ENCODE data around the gene FALEC.
A peak's percentile ranks its signal among the peaks of the same experiment; 100 is the strongest.

FALEC gene

DNA sequence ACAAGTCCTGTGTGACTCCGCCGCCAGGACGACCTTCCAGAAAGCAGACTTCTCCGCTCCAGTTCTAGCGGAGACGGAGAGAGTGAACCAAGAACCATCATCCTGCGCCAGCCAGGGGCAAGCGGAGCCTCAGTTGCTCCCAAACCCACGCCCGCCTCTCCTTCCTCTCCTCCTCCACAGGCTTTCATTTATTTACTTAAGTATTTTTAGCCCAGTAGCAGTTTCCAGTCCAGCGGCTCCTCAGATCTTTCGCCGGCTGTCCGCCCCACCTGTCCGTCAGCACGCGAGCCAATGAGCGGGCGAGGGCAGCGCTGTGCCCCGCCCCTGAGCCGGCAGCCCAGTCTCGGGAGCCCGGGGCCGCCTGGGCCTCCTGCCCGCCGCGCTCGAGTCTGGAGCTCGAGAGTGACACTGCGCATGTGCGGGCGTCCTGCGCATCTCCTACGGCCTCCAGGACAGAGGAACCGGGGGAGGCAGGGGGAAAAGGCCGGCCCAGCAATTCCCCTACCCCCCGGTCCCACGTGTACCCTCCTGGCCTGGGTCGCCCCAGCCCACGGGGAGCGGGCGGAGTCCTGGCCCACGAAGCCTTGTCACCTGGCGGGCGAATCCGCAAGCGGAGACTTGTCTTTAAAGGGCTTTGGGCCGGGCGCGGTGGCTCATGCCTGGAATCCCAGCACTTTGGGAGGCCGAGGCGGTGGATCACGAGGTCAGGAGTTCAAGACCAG lies at the start of gene FALEC:
Gene FALEC, plus strand, starts transcription at position 425 of the 722 bp plus-strand sequence.
- DNase-seq, result peak; percentile 93 to 95

DNA sequence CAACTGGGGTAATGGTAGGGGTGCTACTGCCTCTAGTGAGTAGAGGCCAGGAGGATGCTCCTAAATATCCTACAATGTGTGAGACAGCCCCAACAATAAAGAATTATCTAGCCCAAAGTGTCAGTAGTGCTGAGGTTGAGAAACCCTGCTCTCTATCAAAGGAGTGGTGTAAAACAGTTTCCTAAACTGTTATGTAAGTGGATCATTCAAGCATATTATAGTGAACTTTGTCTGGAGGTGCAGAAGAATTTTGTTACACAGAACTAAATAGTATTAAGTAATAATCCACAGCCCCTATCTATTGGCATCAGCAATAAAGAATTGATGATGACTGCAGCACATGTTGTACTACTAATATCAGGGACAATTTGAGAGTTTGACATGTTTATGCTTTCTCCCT lies 48.6 kb upstream of the FALEC start:
- DNase-seq, result no peak

- DNase-seq, result no peak
These were observed 46.3 kb upstream of the FALEC start for GRCh38 chr1:150469291-150469690.

DNA sequence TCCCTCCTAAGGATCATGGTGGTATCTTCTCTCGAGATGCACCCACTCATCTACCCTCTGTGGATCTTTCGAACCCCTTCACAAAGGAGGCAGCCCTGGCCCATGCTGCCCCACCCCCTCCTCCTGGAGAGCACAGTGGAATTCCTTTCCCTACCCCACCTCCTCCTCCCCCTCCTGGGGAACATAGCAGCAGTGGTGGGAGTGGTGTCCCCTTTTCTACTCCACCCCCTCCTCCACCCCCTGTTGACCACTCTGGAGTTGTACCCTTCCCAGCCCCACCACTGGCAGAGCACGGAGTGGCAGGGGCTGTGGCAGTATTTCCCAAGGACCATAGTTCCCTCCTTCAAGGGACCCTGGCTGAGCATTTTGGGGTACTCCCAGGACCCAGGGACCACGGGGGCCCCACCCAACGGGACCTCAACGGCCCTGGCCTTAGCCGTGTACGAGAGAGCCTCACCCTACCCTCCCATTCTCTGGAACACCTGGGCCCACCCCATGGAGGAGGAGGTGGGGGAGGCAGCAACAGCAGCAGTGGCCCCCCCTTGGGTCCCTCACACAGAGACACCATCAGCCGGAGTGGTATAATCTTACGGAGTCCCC lies 42.9 kb upstream of the FALEC start:
- DNase-seq, result no peak

DNA sequence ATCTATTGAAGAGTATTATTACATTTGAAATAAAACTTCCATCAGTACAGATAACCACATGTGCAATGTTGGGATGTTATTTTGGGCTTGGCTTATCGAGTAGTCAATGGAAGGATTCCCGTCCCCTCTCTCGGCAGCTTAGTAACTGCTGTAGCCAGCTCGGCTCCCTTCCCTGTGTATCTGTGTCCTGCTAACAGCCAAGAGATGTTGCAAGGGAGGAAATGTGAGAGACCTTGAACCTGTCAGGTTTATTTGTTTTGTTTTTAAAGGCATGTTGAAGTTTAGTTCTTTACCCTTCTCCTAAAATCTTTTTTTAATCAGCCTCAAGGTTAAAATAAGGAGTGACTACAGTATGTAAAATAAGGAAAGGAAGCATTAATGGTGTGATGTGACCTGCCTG lies 41.9 kb upstream of the FALEC start:
- DNase-seq, result no peak

DNA sequence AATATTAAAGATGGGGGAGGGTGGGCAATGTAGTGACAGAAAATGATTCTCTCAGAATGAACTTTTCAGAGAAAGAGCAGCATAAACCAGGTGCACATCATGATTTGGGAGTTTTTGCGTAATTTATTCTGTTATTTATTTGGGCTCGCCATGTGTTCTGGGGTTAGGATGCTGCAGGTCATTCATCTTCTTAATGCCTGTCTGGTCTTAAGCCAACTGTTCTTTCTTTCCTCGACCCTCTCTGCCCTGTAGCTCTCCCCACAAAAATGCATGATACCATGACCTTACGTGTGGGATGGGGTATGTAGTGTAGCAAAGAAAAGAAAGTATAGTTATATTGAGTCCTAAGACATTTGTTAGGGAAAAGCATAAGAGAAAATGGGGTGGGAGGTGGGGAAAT lies 40.7 kb upstream of the FALEC start:
- no peak for DNase-seq

DNA sequence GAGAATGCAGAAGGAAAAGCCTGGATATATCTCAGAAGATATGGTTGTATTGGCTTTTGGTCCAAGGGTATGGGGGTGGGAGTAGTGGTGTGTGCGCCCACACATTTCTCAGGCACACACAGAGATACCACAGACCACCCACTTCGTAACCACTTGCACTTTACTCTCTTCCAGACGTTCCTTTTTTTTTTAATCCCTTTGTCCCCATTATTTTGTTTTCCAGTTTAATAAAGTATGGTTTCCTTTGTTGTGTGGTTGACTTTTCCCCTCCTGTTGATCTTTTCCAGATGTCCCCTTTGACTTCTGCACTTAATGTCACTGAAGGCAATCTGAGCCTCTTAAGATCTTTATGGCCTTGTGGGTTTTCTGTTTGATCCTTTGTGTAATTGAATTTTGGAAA lies 38.8 kb upstream of the FALEC start:
- no peak for DNase-seq

DNA sequence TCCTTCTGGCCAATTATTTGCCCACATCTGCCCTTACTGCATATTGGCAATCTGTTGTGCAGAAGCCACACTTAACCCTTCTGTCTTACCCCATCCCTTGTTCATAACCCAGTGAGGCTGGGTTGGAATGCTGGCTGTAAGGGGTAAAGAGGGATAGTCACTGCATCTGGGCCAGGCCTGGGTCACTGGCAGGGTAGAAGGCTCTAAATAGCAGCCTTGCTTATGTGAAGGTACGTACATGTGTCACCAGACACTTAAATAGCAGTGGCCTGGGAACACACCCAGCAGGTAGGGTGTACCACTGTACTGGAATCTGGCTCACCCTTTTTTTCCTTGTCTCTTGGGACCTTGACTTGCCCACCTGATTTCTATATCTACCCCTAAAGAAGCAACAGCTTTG lies 38.2 kb upstream of the FALEC start:
- DNase-seq, result peak in 1 of 2 experiments; percentile 8

DNA sequence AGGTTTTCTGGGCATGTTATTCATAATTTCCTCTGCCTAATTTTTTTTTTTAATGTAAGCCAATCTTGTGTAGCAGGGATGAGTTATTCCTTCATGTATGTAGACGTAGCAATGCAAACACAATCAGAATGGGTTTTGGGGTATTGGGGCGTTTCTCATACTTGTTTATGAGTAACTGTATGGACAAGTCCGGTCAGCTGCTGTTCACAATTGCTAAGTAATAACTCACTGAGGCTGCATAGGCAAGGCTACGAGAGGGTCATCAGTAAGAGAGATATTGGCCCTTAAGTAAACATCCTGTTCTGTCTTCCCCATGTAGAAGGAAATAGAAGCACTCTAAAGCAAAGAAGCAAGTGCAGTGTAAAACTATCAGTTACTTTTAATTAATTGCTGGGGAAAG lies 37.8 kb upstream of the FALEC start:
- no peak for DNase-seq

- DNase-seq, result no peak
These were observed 36.2 kb upstream of the FALEC start for GRCh38 chr1:150479370-150479769.

DNA sequence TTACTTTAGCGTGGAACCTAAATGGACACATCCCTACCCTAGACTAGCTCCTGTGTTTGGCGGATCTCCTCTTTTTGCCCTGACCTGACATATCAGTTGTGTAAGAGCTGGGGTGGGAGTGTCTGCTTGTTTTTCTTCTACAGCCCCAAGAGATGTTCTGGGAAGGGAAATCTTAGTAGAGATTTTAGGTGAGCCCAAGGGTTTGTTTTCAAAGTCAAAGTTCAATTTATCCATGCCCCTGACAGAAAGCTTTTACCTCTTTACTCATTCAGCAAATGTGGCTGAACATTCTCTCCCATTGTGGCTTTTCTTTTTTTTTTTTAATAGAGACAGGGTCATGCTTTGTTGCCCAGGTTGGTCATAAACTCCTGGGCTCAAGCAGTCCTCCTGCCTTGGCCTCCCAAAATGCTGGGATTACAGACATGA lies 35.6 kb upstream of the FALEC start:
- DNase-seq, result no peak

DNA sequence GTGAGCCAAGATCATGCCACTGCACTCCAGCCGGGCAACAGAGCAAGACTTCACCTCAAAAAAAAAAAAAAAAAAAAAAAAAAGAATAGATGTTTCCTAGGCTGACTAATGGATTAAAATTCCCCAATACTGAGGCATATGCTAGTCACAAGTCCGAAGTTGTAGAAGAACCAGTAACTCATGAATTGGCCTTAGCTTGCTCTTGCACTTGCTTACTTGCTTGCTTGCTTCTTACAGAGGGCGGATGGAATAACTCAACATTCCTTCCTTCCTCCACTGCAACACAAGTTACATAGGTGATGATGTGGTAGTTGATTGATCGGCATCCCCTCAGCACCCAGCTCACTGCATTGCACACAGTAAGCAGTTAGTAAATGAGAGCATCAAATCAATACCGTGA lies 31.1 kb upstream of the FALEC start:
- DNase-seq, result no peak

- peak; percentile 61 to 68 for DNase-seq
These were observed 30.7 kb upstream of the FALEC start for GRCh38 chr1:150484861-150485260.

- DNase-seq, result peak; percentile 98
These were observed 28.4 kb upstream of the FALEC start, which contains the start of gene TARS2 for GRCh38 chr1:150486966-150487762. TSS of gene TARS2 (plus strand) at chr1:150487419. CDS start at chr1:150487451, 32 bp downstream.

GRCh38 chr1:150487763-150488115 lies 27.8 kb upstream of the FALEC start:
- DNase-seq, result no peak

GRCh38 chr1:150493175-150493574 lies 22.4 kb upstream of the FALEC start:
- DNase-seq, result no peak

GRCh38 chr1:150498342-150498741 lies 17.2 kb upstream of the FALEC start:
- no peak for DNase-seq

GRCh38 chr1:150505431-150505830 lies 10.1 kb upstream of the FALEC start:
- DNase-seq, result no peak

- DNase-seq, result peak; percentile 72 to 88
These were observed 7.4 kb upstream of the FALEC start, which contains the start of gene ECM1 for GRCh38 chr1:150507912-150508864. TSS of gene ECM1 (plus strand) at chr1:150508109. CDS start at chr1:150508210, 101 bp downstream.

DNA sequence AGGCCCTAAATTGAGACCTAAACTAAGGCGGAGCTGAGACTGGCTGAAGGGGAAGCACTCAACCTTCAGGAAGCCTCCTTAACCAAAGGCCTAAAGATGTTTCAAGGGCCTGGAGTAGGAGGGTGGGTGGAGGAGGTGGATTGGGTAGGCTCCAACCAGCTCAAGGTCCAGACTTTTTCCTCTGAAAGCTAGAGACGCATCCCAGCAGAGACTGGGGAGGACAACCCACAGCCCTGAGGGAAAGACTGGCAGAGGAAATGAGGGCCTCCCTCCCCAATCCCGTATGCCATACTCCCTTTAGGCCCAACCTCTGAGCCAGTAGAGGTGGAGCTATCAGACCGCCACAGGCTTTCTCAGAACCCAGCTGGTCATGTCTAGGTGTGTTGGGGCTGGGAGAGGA lies 6.6 kb upstream of the FALEC start:
- DNase-seq, result peak; percentile 17 to 44

DNA sequence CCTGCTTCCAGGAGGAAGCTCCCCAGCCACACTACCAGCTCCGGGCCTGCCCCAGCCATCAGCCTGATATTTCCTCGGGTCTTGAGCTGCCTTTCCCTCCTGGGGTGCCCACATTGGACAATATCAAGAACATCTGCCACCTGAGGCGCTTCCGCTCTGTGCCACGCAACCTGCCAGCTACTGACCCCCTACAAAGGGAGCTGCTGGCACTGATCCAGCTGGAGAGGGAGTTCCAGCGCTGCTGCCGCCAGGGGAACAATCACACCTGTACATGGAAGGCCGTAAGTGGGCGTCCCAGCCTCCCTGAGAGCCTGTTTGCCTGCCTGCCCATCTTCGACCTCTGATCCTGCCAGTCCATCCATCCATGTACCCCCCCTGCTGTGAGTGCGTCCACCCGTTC lies 4.0 kb upstream of the FALEC start:
- no peak for DNase-seq

- DNase-seq, result no peak
These were observed 3.4 kb upstream of the FALEC start for GRCh38 chr1:150511985-150512660.
